Liver (tissue), 9 donors: ENCODE results near the gene PRMT3. TPM values are rescaled to one million over a fixed set of nuclear protein-coding genes. Genes with fewer than 3 reads are reported as not detected.

Experiments
- DNase-seq: peaks from one replicate; pipeline ENCODE4 v3.0.0-alpha.2; 2017; ENCODE audit warnings: low spot score
- H3K27ac ChIP-seq, 2 donors: one replicate each; pipeline ENCODE4 v1.7.0; 2013; ENCODE audit warnings: inconsistent platforms in 2 of 2, low read length in 2 of 2, control low read depth in 1 of 2, low read depth in 1 of 2, mild to moderate bottlenecking in 1 of 2
- H3K27me3 ChIP-seq, 4 donors: one replicate each; pipeline versions ENCODE4 v1.6.1 to v1.7.0; 2013; ENCODE audit warnings: low read length in 3 of 4, inconsistent platforms in 1 of 4, mild to moderate bottlenecking in 1 of 4, moderate library complexity in 1 of 4; ENCODE audit not compliant: control insufficient read depth in 4 of 4, insufficient read depth in 4 of 4
- H3K36me3 ChIP-seq, 4 donors: one replicate each; pipeline versions ENCODE4 v1.6.1 to v1.7.0; 2013; ENCODE audit warnings: low read length in 3 of 4, mild to moderate bottlenecking in 3 of 4, low read depth in 1 of 4, moderate library complexity in 1 of 4; ENCODE audit not compliant: control insufficient read depth in 4 of 4, insufficient read depth in 3 of 4
- H3K4me1 ChIP-seq, 4 donors: one replicate each; pipeline versions ENCODE4 v1.6.1 to v1.7.0; 2013; ENCODE audit warnings: low read length in 3 of 4, mild to moderate bottlenecking in 3 of 4, moderate library complexity in 1 of 4; ENCODE audit not compliant: control insufficient read depth in 4 of 4, insufficient read depth in 4 of 4
- H3K4me3 ChIP-seq, 3 donors: one replicate each; pipeline versions ENCODE4 v1.6.1 to v1.7.0; 2013; ENCODE audit warnings: low read length in 3 of 3, control low read depth in 1 of 3, low read depth in 1 of 3, mild to moderate bottlenecking in 1 of 3
- H3K9ac ChIP-seq, 2 donors: one replicate each; pipeline ENCODE4 v1.7.0; 2013; ENCODE audit warnings: low read length in 2 of 2, mild to moderate bottlenecking in 2 of 2, moderate library complexity in 2 of 2, control low read depth in 1 of 2, low read depth in 1 of 2
- H3K9me3 ChIP-seq, 4 donors: one replicate each; pipeline versions ENCODE4 v1.6.1 to v1.7.0; 2013; ENCODE audit warnings: low read length in 3 of 4; ENCODE audit not compliant: control insufficient read depth in 4 of 4
- ATF3 ChIP-seq: IDR thresholded peaks from 2 replicates; pipeline ENCODE4 v1.6.1; 2016; ENCODE audit warnings: antibody characterized with exemption
- EGR1 ChIP-seq, 2 donors: IDR thresholded peaks; 2 replicates each; pipeline ENCODE4 v1.6.1; 2016 to 2018; ENCODE audit warnings: antibody characterized with exemption in 2 of 2, low read depth in 2 of 2
- FOXA1 ChIP-seq: IDR thresholded peaks from 2 replicates; pipeline ENCODE4 v1.6.1; 2016; ENCODE audit warnings: antibody characterized with exemption
- FOXA2 ChIP-seq: IDR thresholded peaks from 2 replicates; pipeline ENCODE4 v1.6.1; 2016; ENCODE audit warnings: antibody characterized with exemption
- GABPA ChIP-seq, 2 donors: IDR thresholded peaks in 1 of 2; conservative IDR thresholded peaks in 1 of 2; 2 replicates each; pipeline ENCODE4 v1.6.1; 2016; ENCODE audit warnings: antibody characterized with exemption in 2 of 2, mild to moderate bottlenecking in 1 of 2, moderate library complexity in 1 of 2
- HNF4A ChIP-seq, 2 donors: conservative IDR thresholded peaks; 2 replicates each; pipeline ENCODE4 v1.6.1; 2016; ENCODE audit warnings: antibody characterized with exemption in 2 of 2, mild to moderate bottlenecking in 2 of 2
- HNF4G ChIP-seq: IDR thresholded peaks from 2 replicates; pipeline ENCODE4 v1.6.1; 2016; ENCODE audit warnings: antibody characterized with exemption
- JUND ChIP-seq, 2 donors: IDR thresholded peaks; 2 replicates each; pipeline ENCODE4 v1.6.1; 2016; ENCODE audit warnings: antibody characterized with exemption in 2 of 2
- NR2F2 ChIP-seq: IDR thresholded peaks from 2 replicates; pipeline ENCODE4 v1.6.1; 2016; ENCODE audit warnings: antibody characterized with exemption
- RAD21 ChIP-seq, 2 donors: IDR thresholded peaks; 2 replicates each; pipeline ENCODE4 v1.6.1; 2016; ENCODE audit warnings: antibody characterized with exemption in 2 of 2, mild to moderate bottlenecking in 2 of 2
- RXRA ChIP-seq, 2 donors: IDR thresholded peaks; 2 replicates each; pipeline ENCODE4 v1.6.1; 2017 to 2018; ENCODE audit warnings: antibody characterized with exemption in 2 of 2, mild to moderate bottlenecking in 1 of 2
- SP1 ChIP-seq: IDR thresholded peaks from 2 replicates; pipeline ENCODE4 v1.6.1; 2018; ENCODE audit warnings: antibody characterized with exemption, mild to moderate bottlenecking
- TAF1 ChIP-seq: conservative IDR thresholded peaks from 2 replicates; pipeline ENCODE4 v1.6.1; 2016; ENCODE audit warnings: antibody characterized with exemption, mild to moderate bottlenecking
- YY1 ChIP-seq: IDR thresholded peaks from 2 replicates; pipeline ENCODE4 v1.6.1; 2016; ENCODE audit warnings: antibody characterized with exemption, mild to moderate bottlenecking
- WGBS: extraction: QIAGEN DNeasy Blood & Tissue Kit; methylation state at CpG from one replicate; pipeline ENCODE4 v1.1.7; 2013; 5-methylcytosine and 5-hydroxymethylcytosine counted together
- polyA plus RNA-seq, 2 donors: library from polyadenylated mRNA; stranded (reverse) in 1 of 2; unstranded in 1 of 2; fragments of 200-250 nt in 1 of 2; fragments of >200 nt in 1 of 2; fragmentation: Nextera tagmentation in 1 of 2; extraction: Ambion mirVana in 1 of 2; gene quantifications; one replicate each; pipeline versions ENCODE4 v1.2.1 to v1.2.3, GENCODE V29; 2013 to 2015
- total RNA-seq, 2 donors: library from RNA; depleted of rRNA; stranded (reverse); fragments of >200 nt; gene quantifications; one replicate each; pipeline ENCODE4 v1.2.3, GENCODE V29; 2014
- TF ChIP-seq, protein P1 (sequence below): IDR thresholded peaks from 2 replicates; pipeline ENCODE4 v1.6.1; 2016; ENCODE audit warnings: antibody characterized with exemption
- TF ChIP-seq, protein P2 (sequence below): fragments of 150-350 bp; IDR thresholded peaks from 2 replicates; pipeline ENCODE4 v1.5.1; 2017; ENCODE audit warnings: improper control_type of control experiment, low read depth, low read length; ENCODE audit not compliant: missing input control
- TF ChIP-seq, protein P3 (sequence below): IDR thresholded peaks from 2 replicates; pipeline ENCODE4 v1.6.1; 2016; ENCODE audit warnings: antibody characterized with exemption, mild to moderate bottlenecking
- TF ChIP-seq, protein P4 (sequence below): IDR thresholded peaks from 2 replicates; pipeline ENCODE4 v1.6.1; 2016; ENCODE audit warnings: antibody characterized with exemption
- donor health status: healthy.
- donor health status: healthy.
- donor health status: healthy.
- donor health status: healthy.
- donor health status: healthy.

Gene PRMT3
- total and polyA plus RNA-seq, 4 donors, result 3.5 to 15.8 (median 7.8) TPM

- TF ChIP-seq RXRA (IDR thresholded peaks at IDR 0.05) (peak; percentile 62 to 74), YY1 (peak; percentile 77), SP1 (peak; percentile 59), JUND (IDR thresholded peaks at IDR 0.05) (peak in 1 of 2 donors; percentile 68), HNF4G (no peak), GABPA (IDR thresholded peaks at IDR 0.05 in 1 of 2, conservative IDR thresholded peaks at IDR 0.05 in 1 of 2) (no peak)
These were observed 130.9 kb downstream of the PRMT3 start (continued) for GRCh38 chr11:20518323-20518834.

- H3K27ac ChIP-seq, result no peak overlapping the region
- H3K4me3 ChIP-seq, result no peak overlapping the region
- TF ChIP-seq FOXA1 (no peak), YY1 (no peak), SP1 (no peak), HNF4G (no peak), RAD21 (IDR thresholded peaks at IDR 0.05) (no peak), JUND (IDR thresholded peaks at IDR 0.05) (no peak), NR2F2 (no peak), RXRA (IDR thresholded peaks at IDR 0.05) (no peak), FOXA2 (no peak), EGR1 (IDR thresholded peaks at IDR 0.05; ENCODE audit: low read depth in 2 of 2) (no peak), HNF4A (conservative IDR thresholded peaks at IDR 0.05) (no peak), GABPA (IDR thresholded peaks at IDR 0.05 in 1 of 2, conservative IDR thresholded peaks at IDR 0.05 in 1 of 2) (no peak), TAF1 (no peak), ATF3 (no peak)
- TF ChIP-seq, protein P1, sequence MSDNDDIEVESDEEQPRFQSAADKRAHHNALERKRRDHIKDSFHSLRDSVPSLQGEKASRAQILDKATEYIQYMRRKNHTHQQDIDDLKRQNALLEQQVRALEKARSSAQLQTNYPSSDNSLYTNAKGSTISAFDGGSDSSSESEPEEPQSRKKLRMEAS, result no peak
- TF ChIP-seq, protein P2, sequence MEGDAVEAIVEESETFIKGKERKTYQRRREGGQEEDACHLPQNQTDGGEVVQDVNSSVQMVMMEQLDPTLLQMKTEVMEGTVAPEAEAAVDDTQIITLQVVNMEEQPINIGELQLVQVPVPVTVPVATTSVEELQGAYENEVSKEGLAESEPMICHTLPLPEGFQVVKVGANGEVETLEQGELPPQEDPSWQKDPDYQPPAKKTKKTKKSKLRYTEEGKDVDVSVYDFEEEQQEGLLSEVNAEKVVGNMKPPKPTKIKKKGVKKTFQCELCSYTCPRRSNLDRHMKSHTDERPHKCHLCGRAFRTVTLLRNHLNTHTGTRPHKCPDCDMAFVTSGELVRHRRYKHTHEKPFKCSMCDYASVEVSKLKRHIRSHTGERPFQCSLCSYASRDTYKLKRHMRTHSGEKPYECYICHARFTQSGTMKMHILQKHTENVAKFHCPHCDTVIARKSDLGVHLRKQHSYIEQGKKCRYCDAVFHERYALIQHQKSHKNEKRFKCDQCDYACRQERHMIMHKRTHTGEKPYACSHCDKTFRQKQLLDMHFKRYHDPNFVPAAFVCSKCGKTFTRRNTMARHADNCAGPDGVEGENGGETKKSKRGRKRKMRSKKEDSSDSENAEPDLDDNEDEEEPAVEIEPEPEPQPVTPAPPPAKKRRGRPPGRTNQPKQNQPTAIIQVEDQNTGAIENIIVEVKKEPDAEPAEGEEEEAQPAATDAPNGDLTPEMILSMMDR, result no peak
- TF ChIP-seq, protein P3, sequence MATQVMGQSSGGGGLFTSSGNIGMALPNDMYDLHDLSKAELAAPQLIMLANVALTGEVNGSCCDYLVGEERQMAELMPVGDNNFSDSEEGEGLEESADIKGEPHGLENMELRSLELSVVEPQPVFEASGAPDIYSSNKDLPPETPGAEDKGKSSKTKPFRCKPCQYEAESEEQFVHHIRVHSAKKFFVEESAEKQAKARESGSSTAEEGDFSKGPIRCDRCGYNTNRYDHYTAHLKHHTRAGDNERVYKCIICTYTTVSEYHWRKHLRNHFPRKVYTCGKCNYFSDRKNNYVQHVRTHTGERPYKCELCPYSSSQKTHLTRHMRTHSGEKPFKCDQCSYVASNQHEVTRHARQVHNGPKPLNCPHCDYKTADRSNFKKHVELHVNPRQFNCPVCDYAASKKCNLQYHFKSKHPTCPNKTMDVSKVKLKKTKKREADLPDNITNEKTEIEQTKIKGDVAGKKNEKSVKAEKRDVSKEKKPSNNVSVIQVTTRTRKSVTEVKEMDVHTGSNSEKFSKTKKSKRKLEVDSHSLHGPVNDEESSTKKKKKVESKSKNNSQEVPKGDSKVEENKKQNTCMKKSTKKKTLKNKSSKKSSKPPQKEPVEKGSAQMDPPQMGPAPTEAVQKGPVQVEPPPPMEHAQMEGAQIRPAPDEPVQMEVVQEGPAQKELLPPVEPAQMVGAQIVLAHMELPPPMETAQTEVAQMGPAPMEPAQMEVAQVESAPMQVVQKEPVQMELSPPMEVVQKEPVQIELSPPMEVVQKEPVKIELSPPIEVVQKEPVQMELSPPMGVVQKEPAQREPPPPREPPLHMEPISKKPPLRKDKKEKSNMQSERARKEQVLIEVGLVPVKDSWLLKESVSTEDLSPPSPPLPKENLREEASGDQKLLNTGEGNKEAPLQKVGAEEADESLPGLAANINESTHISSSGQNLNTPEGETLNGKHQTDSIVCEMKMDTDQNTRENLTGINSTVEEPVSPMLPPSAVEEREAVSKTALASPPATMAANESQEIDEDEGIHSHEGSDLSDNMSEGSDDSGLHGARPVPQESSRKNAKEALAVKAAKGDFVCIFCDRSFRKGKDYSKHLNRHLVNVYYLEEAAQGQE, result no peak
- TF ChIP-seq, protein P4, sequence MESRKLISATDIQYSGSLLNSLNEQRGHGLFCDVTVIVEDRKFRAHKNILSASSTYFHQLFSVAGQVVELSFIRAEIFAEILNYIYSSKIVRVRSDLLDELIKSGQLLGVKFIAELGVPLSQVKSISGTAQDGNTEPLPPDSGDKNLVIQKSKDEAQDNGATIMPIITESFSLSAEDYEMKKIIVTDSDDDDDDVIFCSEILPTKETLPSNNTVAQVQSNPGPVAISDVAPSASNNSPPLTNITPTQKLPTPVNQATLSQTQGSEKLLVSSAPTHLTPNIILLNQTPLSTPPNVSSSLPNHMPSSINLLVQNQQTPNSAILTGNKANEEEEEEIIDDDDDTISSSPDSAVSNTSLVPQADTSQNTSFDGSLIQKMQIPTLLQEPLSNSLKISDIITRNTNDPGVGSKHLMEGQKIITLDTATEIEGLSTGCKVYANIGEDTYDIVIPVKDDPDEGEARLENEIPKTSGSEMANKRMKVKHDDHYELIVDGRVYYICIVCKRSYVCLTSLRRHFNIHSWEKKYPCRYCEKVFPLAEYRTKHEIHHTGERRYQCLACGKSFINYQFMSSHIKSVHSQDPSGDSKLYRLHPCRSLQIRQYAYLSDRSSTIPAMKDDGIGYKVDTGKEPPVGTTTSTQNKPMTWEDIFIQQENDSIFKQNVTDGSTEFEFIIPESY, result no peak
- no peaks in the 10 kb centered on the region for H3K27me3 ChIP-seq
- H3K4me1 ChIP-seq, result peaks cover 0 to 9% (median 5%) of the 10 kb centered on the region in 4 donors
- H3K36me3 ChIP-seq, result no peaks in the 10 kb centered on the region
- H3K9ac ChIP-seq, result no peak overlapping the region
- WGBS, result 69% methylated on average over 1 of the region's 1 CpG
- DNase-seq, result no peak
- H3K9me3 ChIP-seq, result no peaks in the 10 kb centered on the region
These were observed 135.0 kb downstream of the PRMT3 start for GRCh38 chr11:20522536-20522935.
